PFSK-1 (cell line): ENCODE measurements around the gene SCN2A.

ENCODE experiments used
- POLR2AphosphoS5 ChIP-seq: IDR thresholded peaks from 2 replicates; pipeline ENCODE4 v1.6.1; 2012; ENCODE audit warnings: low read depth, mild to moderate bottlenecking, control low read depth, low read length, moderate library complexity
- REST ChIP-seq, 2 experiments: IDR thresholded peaks; 2 replicates each; pipeline versions ENCODE4 v1.6.1 to v1.8.0; 2011 to 2012; ENCODE audit warnings: low read depth in 2 of 2, low read length in 2 of 2, control low read depth in 1 of 2, inconsistent platforms in 1 of 2, mild to moderate bottlenecking in 1 of 2, moderate library complexity in 1 of 2; ENCODE audit not compliant: insufficient read depth in 1 of 2
- SIN3A ChIP-seq: IDR thresholded peaks from 2 replicates; pipeline ENCODE4 v1.6.1; 2012; ENCODE audit warnings: mild to moderate bottlenecking, low read length, moderate library complexity, borderline replicate concordance; ENCODE audit not compliant: insufficient read depth
- TAF1 ChIP-seq: IDR thresholded peaks from 2 replicates; pipeline ENCODE4 v1.6.1; 2012; ENCODE audit warnings: low read length, control low read depth, borderline replicate concordance; ENCODE audit not compliant: insufficient read depth

DNA sequence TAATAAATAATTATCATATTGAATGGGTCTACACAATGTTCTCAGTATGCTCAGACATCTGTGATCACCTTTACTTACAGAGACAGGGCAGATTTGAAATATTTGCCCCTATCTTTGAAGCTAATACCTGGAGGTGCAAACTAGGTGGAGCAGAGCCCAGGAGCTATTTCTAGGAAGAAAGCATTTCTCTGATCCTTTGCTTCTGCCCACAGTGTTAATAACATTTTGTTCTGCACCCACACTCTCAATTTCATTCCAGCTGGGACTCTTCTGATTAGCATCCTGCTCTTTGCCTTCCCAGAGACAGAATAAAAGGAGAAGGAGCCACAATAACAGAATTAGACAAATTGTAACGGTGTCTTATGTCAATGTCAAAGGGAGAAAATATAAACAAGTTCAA lies 11.6 kb upstream of the SCN2A start:
- TF ChIP-seq TAF1 (no peak), POLR2AphosphoS5 (no peak), SIN3A (no peak), REST (IDR thresholded peaks at IDR 0.05; ENCODE audit: insufficient read depth in 1 of 2, low read depth in 2 of 2, low read length in 2 of 2) (no peak)
